Measurements from ENCODE around the gene HP1BP3.

GRCh38 chr1:20705203-20705755 lies 81.8 kb downstream of the HP1BP3 start:
- TF ChIP-seq FOXM1 (IDR thresholded peaks at IDR 0.05; ENCODE audit: borderline replicate concordance) (no peak), ARNT (IDR thresholded peaks at IDR 0.05) (no peak), SUZ12 (IDR thresholded peaks at IDR 0.05) (no peak), FOXA1 (IDR thresholded peaks at IDR 0.05) (no peak), TARDBP (IDR thresholded peaks at IDR 0.05) (no peak), BHLHE40 (IDR thresholded peaks at IDR 0.05; ENCODE audit: borderline replicate concordance) (no peak), CTBP1 (IDR thresholded peaks at IDR 0.05; ENCODE audit: borderline replicate concordance) (no peak), SP1 (IDR thresholded peaks at IDR 0.05) (no peak), ELF4 (IDR thresholded peaks at IDR 0.05) (no peak), L3MBTL2 (conservative IDR thresholded peaks at IDR 0.05) (no peak), FOXK2 (IDR thresholded peaks at IDR 0.05) (no peak), PKNOX1 (IDR thresholded peaks at IDR 0.05) (no peak)
